Karpas-422 (cell line): ENCODE data around the gene PAN3. TPM values are rescaled to one million over a fixed set of nuclear protein-coding genes. Genes with fewer than 3 reads are reported as not detected.
"Not testable (repeated sequence)": the region's sequence is repeated elsewhere in the genome, so short reads cannot be mapped to it uniquely, and the experiment has no call there.

Experiments
- DNase-seq: peaks from one replicate; pipeline ENCODE4 v3.0.0-alpha.2; 2015
- H2AFZ ChIP-seq: fragments of 200-600 bp; sonication (generic); 2 replicates; pipeline ENCODE4 v1.6.1; 2014; ENCODE audit warnings: antibody characterized with exemption, low read length, mixed read lengths
- H3K27ac ChIP-seq: fragments of 200-600 bp; sonication (generic); 2 replicates; pipeline ENCODE4 v1.5.1; 2014; ENCODE audit warnings: mild to moderate bottlenecking, low read length, moderate library complexity
- H3K27me3 ChIP-seq: fragments of 200-600 bp; sonication (generic); 2 replicates; pipeline ENCODE4 v1.6.1; 2014; ENCODE audit warnings: low read length, mixed read lengths
- H3K36me3 ChIP-seq: fragments of 200-600 bp; sonication (generic); 2 replicates; pipeline ENCODE4 v1.6.1; 2014; ENCODE audit warnings: low read length, mixed read lengths; ENCODE audit not compliant: insufficient read depth
- H3K4me1 ChIP-seq: fragments of 200-600 bp; sonication (generic); 2 replicates; pipeline ENCODE4 v1.6.1; 2014; ENCODE audit warnings: mild to moderate bottlenecking, low read length, mixed read lengths
- H3K4me2 ChIP-seq: fragments of 200-600 bp; sonication (generic); 2 replicates; pipeline ENCODE4 v1.6.1; 2014; ENCODE audit warnings: low read length, low read depth, mild to moderate bottlenecking; ENCODE audit not compliant: poor library complexity, severe bottlenecking
- H3K4me3 ChIP-seq: fragments of 200-600 bp; sonication (generic); 2 replicates; pipeline ENCODE4 v1.5.1; 2014; ENCODE audit warnings: mild to moderate bottlenecking, antibody characterized with exemption, low read length, mixed read lengths
- H3K79me2 ChIP-seq: fragments of 200-600 bp; sonication (generic); 2 replicates; pipeline ENCODE4 v1.6.1; 2014; ENCODE audit warnings: mild to moderate bottlenecking, low read length, mixed read lengths
- H3K9ac ChIP-seq: fragments of 200-600 bp; sonication (generic); 2 replicates; pipeline ENCODE4 v1.6.0; 2014; ENCODE audit warnings: low read length
- H3K9me2 ChIP-seq: fragments of 200-600 bp; sonication (generic), shearing (Covaris generic); replicated peaks from 2 replicates; pipeline ENCODE4 v1.6.0; 2014; ENCODE audit warnings: mild to moderate bottlenecking, low read length, moderate library complexity; ENCODE audit not compliant: insufficient read depth
- H3K9me3 ChIP-seq: fragments of 300-700, 200-600 bp; sonication (generic); 2 replicates; pipeline ENCODE4 v1.6.1; 2014; ENCODE audit warnings: low read length, mixed read lengths
- H4K20me1 ChIP-seq: fragments of 200-600 bp; sonication (generic); 2 replicates; pipeline ENCODE4 v1.6.1; 2014; ENCODE audit warnings: mild to moderate bottlenecking, antibody characterized with exemption, low read length, low read depth; ENCODE audit not compliant: insufficient read depth
- total RNA-seq: library from RNA; depleted of rRNA; stranded (reverse); fragments of >200 nt; shearing (Covaris generic); gene quantifications from 2 replicates; pipeline ENCODE4 v1.2.3, GENCODE V29; 2014; ENCODE audit warnings: low replicate concordance

Gene PAN3
- total RNA-seq, 1 experiment from 2014 or later = 39.8 TPM

GRCh38 chr13:28100150-28101121 is 37.9 kb upstream of the PAN3 start, which contains the start of gene FLT3:
TSS of gene FLT3 (minus strand) at chr13:28100576. CDS start at chr13:28100510, 66 bp downstream.
- H4K20me1 ChIP-seq = no peaks in the 10 kb centered on the region
- H3K4me2 ChIP-seq = peak within 1 kb of the TSS; percentile 51
- H3K9ac ChIP-seq = no peak within 1 kb of the TSS
- H3K27ac ChIP-seq = no peak within 1 kb of the TSS
- H3K9me2 ChIP-seq = no peaks in the 10 kb centered on the region
- H3K4me3 ChIP-seq = peak within 1 kb of the TSS; percentile 36; the same call in 1 of the 2 replicates
- no peaks in the 10 kb centered on the region for H3K36me3 ChIP-seq
- H3K4me1 ChIP-seq = no peaks in the 10 kb centered on the region
- H3K79me2 ChIP-seq = no peaks in the 10 kb centered on the region
- no peaks in the 10 kb centered on the region for H3K9me3 ChIP-seq
- H3K27me3 ChIP-seq = no peaks in the 10 kb centered on the region
- DNase-seq = no peak
- no peak within 1 kb of the TSS for H2AFZ ChIP-seq

- not testable (repeated sequence) for H3K4me2 ChIP-seq, H3K4me1 ChIP-seq, H3K27ac ChIP-seq, H3K9ac ChIP-seq, H3K79me2 ChIP-seq, H3K27me3 ChIP-seq, H3K36me3 ChIP-seq, H3K9me2 ChIP-seq, H4K20me1 ChIP-seq, DNase-seq, H2AFZ ChIP-seq, H3K9me3 ChIP-seq, H3K4me3 ChIP-seq
These were observed 36.5 kb upstream of the PAN3 start for GRCh38 chr13:28101886-28102285.

DNA sequence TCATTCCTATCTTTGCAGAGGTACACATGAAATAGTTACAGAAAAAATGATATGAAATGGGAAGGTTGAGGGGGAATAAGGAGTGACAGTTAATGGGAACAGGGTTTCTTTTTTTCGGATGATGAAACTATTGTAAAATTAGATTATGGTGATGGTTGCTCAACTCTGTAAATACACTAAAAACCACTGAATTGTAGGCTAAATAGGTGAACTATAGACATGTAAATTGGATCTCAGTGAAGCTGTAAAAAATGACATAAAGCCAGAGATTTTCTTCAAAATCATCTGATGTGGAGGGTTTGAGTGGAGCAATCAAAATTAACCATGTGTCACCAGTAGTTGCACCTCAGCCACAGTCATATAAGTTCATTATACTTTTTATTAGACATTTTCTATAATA is 31.4 kb upstream of the PAN3 start:
- H3K27ac ChIP-seq = no peak overlapping the region
- H3K27me3 ChIP-seq = no peaks in the 10 kb centered on the region
- DNase-seq = no peak
- no peaks in the 10 kb centered on the region for H4K20me1 ChIP-seq
- H3K9me3 ChIP-seq = no peaks in the 10 kb centered on the region
- no peaks in the 10 kb centered on the region for H3K79me2 ChIP-seq
- H3K4me3 ChIP-seq = no peak overlapping the region
- no peak overlapping the region for H3K4me2 ChIP-seq
- no peaks in the 10 kb centered on the region for H3K4me1 ChIP-seq
- H3K9me2 ChIP-seq = no peaks in the 10 kb centered on the region
- H3K36me3 ChIP-seq = no peaks in the 10 kb centered on the region
- no peak overlapping the region for H2AFZ ChIP-seq
- H3K9ac ChIP-seq = no peak overlapping the region

GRCh38 chr13:28110414-28110813 is 27.9 kb upstream of the PAN3 start:
- Histone ChIP-seq H3K4me2 (no peak overlapping the region), H4K20me1 (no peaks in the 10 kb centered on the region), H3K79me2 (no peaks in the 10 kb centered on the region), H3K36me3 (no peaks in the 10 kb centered on the region), H3K27ac (no peak overlapping the region), H3K4me3 (no peak overlapping the region), H2AFZ (no peak overlapping the region), H3K4me1 (no peaks in the 10 kb centered on the region), H3K9me2 (no peaks in the 10 kb centered on the region), H3K27me3 (no peaks in the 10 kb centered on the region), H3K9ac (no peak overlapping the region), H3K9me3 (no peaks in the 10 kb centered on the region)
- DNase-seq = no peak

- Histone ChIP-seq H4K20me1 (no peaks in the 10 kb centered on the region), H3K9me3 (no peaks in the 10 kb centered on the region), H3K27me3 (no peaks in the 10 kb centered on the region), H3K79me2 (no peaks in the 10 kb centered on the region), H3K36me3 (no peaks in the 10 kb centered on the region), H3K9me2 (no peaks in the 10 kb centered on the region), H3K4me3 (no peak overlapping the region), H3K4me1 (no peaks in the 10 kb centered on the region), H2AFZ (no peak overlapping the region), H3K9ac (no peak overlapping the region), H3K27ac (no peak overlapping the region), H3K4me2 (no peak overlapping the region)
- no peak for DNase-seq
These were observed 21.6 kb upstream of the PAN3 start for GRCh38 chr13:28116736-28117135.

- no peak for DNase-seq
- Histone ChIP-seq H3K27ac (no peak overlapping the region), H3K27me3 (no peaks in the 10 kb centered on the region), H4K20me1 (no peaks in the 10 kb centered on the region), H3K4me2 (no peak overlapping the region), H3K4me3 (no peak overlapping the region), H3K36me3 (no peaks in the 10 kb centered on the region), H3K79me2 (no peaks in the 10 kb centered on the region), H3K9ac (no peak overlapping the region), H3K9me2 (no peaks in the 10 kb centered on the region), H2AFZ (no peak overlapping the region), H3K9me3 (no peaks in the 10 kb centered on the region), H3K4me1 (no peaks in the 10 kb centered on the region)
These were observed 20.5 kb upstream of the PAN3 start for GRCh38 chr13:28117689-28118377.

DNA sequence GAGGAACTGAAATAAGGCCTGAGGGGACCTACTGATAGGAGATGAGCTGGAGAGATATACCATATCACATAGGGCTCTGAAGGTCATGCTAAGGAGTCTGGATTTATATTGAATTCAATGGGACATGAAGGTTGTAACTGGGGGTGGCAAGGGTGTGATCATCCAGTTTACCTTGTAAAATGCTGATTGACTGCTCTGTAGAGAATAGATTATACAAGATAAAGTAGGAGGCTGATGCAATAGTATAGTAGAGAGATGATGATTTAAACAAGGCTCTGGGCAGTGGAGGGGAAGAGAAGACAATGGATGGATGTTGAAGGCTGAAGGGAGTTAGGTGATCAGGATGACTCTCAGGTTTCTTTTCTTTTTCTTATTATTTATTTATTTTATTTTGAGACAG is 18.0 kb upstream of the PAN3 start:
- no peaks in the 10 kb centered on the region for H3K9me3 ChIP-seq
- H3K4me2 ChIP-seq = no peak overlapping the region
- H2AFZ ChIP-seq = no peak overlapping the region
- no peak overlapping the region for H3K9ac ChIP-seq
- H3K4me3 ChIP-seq = no peak overlapping the region
- H3K9me2 ChIP-seq = no peaks in the 10 kb centered on the region
- H3K79me2 ChIP-seq = no peaks in the 10 kb centered on the region
- H3K4me1 ChIP-seq = no peaks in the 10 kb centered on the region
- H3K36me3 ChIP-seq = no peaks in the 10 kb centered on the region
- no peak overlapping the region for H3K27ac ChIP-seq
- DNase-seq = no peak
- H4K20me1 ChIP-seq = no peaks in the 10 kb centered on the region
- no peaks in the 10 kb centered on the region for H3K27me3 ChIP-seq

DNA sequence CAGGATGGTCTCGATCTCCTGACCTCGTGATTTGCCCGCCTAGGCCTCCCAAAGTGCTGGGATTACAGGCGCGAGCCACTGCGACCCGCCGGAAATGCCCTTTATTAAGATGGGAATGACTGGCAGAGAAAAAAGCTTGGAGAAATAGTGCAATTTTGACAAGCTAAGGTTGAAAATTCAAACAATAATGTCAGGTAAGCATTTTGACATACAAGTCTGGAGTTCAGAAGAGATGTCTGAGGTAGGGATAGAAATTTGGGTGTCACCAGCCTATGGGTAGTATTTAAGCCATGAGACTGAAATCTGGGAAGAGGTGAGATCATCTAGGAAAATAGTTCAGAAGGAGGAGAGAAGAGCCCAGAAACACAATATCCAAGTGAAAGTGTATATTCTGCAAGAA is 17.1 kb upstream of the PAN3 start:
- H3K9ac ChIP-seq = no peak overlapping the region
- H4K20me1 ChIP-seq = no peaks in the 10 kb centered on the region
- H3K4me3 ChIP-seq = no peak overlapping the region
- no peaks in the 10 kb centered on the region for H3K27me3 ChIP-seq
- no peaks in the 10 kb centered on the region for H3K9me2 ChIP-seq
- no peak for DNase-seq
- no peaks in the 10 kb centered on the region for H3K36me3 ChIP-seq
- no peaks in the 10 kb centered on the region for H3K79me2 ChIP-seq
- H3K4me2 ChIP-seq = no peak overlapping the region
- no peak overlapping the region for H3K27ac ChIP-seq
- no peaks in the 10 kb centered on the region for H3K4me1 ChIP-seq
- H2AFZ ChIP-seq = no peak overlapping the region
- H3K9me3 ChIP-seq = no peaks in the 10 kb centered on the region
